LNCAP (cell line): ENCODE results near the gene PTPRD.

Experiments
- CTCF ChIP-seq: fragments of 450-650 bp; IDR thresholded peaks from 2 replicates; pipeline ENCODE4 v1.5.1; 2017; ENCODE audit warnings: mild to moderate bottlenecking

PTPRD gene

GRCh38 chr9:10612641-10613398 lies at the start of gene PTPRD:
TSS of gene PTPRD (minus strand) at chr9:10613002.
- peak; percentile 55 for TF ChIP-seq CTCF

- TF ChIP-seq CTCF: no peak
These were observed 49.2 kb upstream of the PTPRD start for GRCh38 chr9:10661994-10662393.

GRCh38 chr9:10661376-10661775 lies 48.6 kb upstream of the PTPRD start:
- TF ChIP-seq CTCF: no peak

- TF ChIP-seq CTCF: no peak
These were observed 38.2 kb upstream of the PTPRD start for GRCh38 chr9:10651012-10651411.

DNA sequence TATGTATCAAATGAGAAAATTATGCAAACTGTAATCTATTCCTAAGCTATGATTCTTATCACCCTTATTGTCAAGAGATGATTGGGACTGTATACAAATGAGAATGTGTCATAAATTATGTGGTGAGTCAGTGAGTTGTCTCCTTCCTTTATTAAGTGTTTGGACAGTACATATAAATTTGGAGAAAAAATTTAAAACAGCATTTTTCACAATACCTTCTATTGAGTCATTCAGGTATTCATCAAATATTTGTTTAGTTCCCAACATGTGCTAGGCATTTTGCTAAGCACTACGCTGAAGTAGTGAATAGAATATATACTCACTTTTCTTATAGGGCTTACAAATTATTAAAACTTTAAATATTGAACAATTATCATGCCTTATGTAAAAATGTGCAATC lies 36.3 kb upstream of the PTPRD start:
- TF ChIP-seq CTCF: no peak

- TF ChIP-seq CTCF: no peak
These were observed 21.0 kb upstream of the PTPRD start for GRCh38 chr9:10633785-10634184.

GRCh38 chr9:10614196-10614800 lies 1.5 kb upstream of the PTPRD start:
- no peak for TF ChIP-seq CTCF
